ENCODE data around the gene CCDC184. TPM values are rescaled to one million over a fixed set of nuclear protein-coding genes. Genes with fewer than 3 reads are reported as not detected.
A peak's percentile ranks its signal among the peaks of the same experiment; 100 is the strongest.

Gene CCDC184
- total RNA-seq, 1 experiment from 2014 or later: 1.4 TPM

GRCh38 chr12:48157018-48157888 is 26.2 kb upstream of the CCDC184 start, which contains the start of gene ASB8 (continued):
- no peak for TF ChIP-seq ZNF532 (CRISPR knock-in tag; IDR thresholded peaks at IDR 0.05; ENCODE audit: borderline replicate concordance)
- no peak for TF ChIP-seq EMX1 (CRISPR knock-in tag; IDR thresholded peaks at IDR 0.05)
- TF ChIP-seq GRHL2 (CRISPR knock-in tag; IDR thresholded peaks at IDR 0.05; ENCODE audit: insufficient replicate concordance, severe bottlenecking): no peak
- no peak for TF ChIP-seq KAT7 (CRISPR knock-in tag; IDR thresholded peaks at IDR 0.05; ENCODE audit: borderline replicate concordance)

GRCh38 chr12:48157889-48158370 is 25.5 kb upstream of the CCDC184 start:
- H3K27ac Mint-ChIP-seq: peak overlapping the region; percentile 77
- ATAC-seq: no peak
- no peaks in the 10 kb centered on the region for H3K36me3 Mint-ChIP-seq
- no peak for DNase-seq (ENCODE audit: low spot score)
- peaks cover 14% of the 10 kb centered on the region for H3K4me1 Mint-ChIP-seq
- ChIA-PET CTCF (interaction anchor here (0.9 to 2.6 kb wide), 26 partner anchors 9 to 1583 kb away, joined by 3 to 21 read pairs (median 6); partner anchors contain the start of genes CCDC184, PFKM, SENP1 and TMEM106C), POLR2A (interaction anchor here (0.7 to 1.9 kb wide), 7 partner anchors 25 to 353 kb away, joined by 3 to 8 read pairs (median 4); partner anchors contain the start of genes CCDC184, PFKM and SENP1)
- H3K27me3 Mint-ChIP-seq (ENCODE audit: low read depth): no peaks in the 10 kb centered on the region; the same call in none of the 2 replicates
- H3K4me3 Mint-ChIP-seq: peak overlapping the region; percentile 89
- no peaks in the 10 kb centered on the region for H3K9me3 Mint-ChIP-seq
- TF ChIP-seq NR1H2 (CRISPR knock-in tag; IDR thresholded peaks at IDR 0.05): no peak
- no peak for TF ChIP-seq ZNF219 (CRISPR knock-in tag; IDR thresholded peaks at IDR 0.05; ENCODE audit: borderline replicate concordance)
- TF ChIP-seq AFF4 (CRISPR knock-in tag; IDR thresholded peaks at IDR 0.05; ENCODE audit: borderline replicate concordance): no peak
- TF ChIP-seq ATF6 (CRISPR knock-in tag; IDR thresholded peaks at IDR 0.05): no peak
- TF ChIP-seq TCF7 (CRISPR knock-in tag; IDR thresholded peaks at IDR 0.05; ENCODE audit: low read depth): no peak
- no peak for TF ChIP-seq NFYB (CRISPR knock-in tag; conservative IDR thresholded peaks at IDR 0.05; ENCODE audit: low read depth)
- no peak for TF ChIP-seq RORB (CRISPR knock-in tag; IDR thresholded peaks at IDR 0.05)
- TF ChIP-seq GABPB1 (CRISPR knock-in tag; IDR thresholded peaks at IDR 0.05): no peak
- TF ChIP-seq ETV6 (CRISPR knock-in tag; IDR thresholded peaks at IDR 0.05): no peak
- TF ChIP-seq ZMAT4 (CRISPR knock-in tag; IDR thresholded peaks at IDR 0.05): no peak
- no peak for TF ChIP-seq CREM (CRISPR knock-in tag; IDR thresholded peaks at IDR 0.05)
- TF ChIP-seq ESRRA (CRISPR knock-in tag; IDR thresholded peaks at IDR 0.05; ENCODE audit: borderline replicate concordance): no peak
- TF ChIP-seq ZNF121 (CRISPR knock-in tag; IDR thresholded peaks at IDR 0.05): no peak
- no peak for TF ChIP-seq SMAD3 (CRISPR knock-in tag; IDR thresholded peaks at IDR 0.05; ENCODE audit: borderline replicate concordance)
- no peak for TF ChIP-seq HMGXB4 (CRISPR knock-in tag; IDR thresholded peaks at IDR 0.05)
- no peak for TF ChIP-seq HMGA2 (CRISPR knock-in tag; IDR thresholded peaks at IDR 0.05)

All from WTC11 (cell line).